K562 (cell line): ENCODE results near the gene VWA7. TPM values are rescaled to one million over a fixed set of nuclear protein-coding genes. Genes with fewer than 3 reads are reported as not detected.
A peak's percentile ranks its signal among the peaks of the same experiment; 100 is the strongest.

Source experiments
- ARID1B ChIP-seq: fragments of 450-650 bp; IDR thresholded peaks from 2 replicates; pipeline ENCODE4 v1.6.1; 2016; ENCODE audit warnings: antibody characterized with exemption, mild to moderate bottlenecking, inconsistent platforms
- BRD9 ChIP-seq: fragments of 450-650 bp; IDR thresholded peaks from 2 replicates; pipeline ENCODE4 v1.6.1; 2018; ENCODE audit warnings: low read depth; ENCODE audit not compliant: partially characterized antibody
- CBFA2T3 ChIP-seq: fragments of 450-650 bp; IDR thresholded peaks from 2 replicates; pipeline ENCODE4 v1.6.1; 2017
- CHAMP1 ChIP-seq: fragments of 450-650 bp; IDR thresholded peaks from 2 replicates; pipeline ENCODE4 v1.6.1; 2016; ENCODE audit warnings: mild to moderate bottlenecking
- ELF1 ChIP-seq: fragments of 200-800 bp; sonication (Bioruptor generic); IDR thresholded peaks from 2 replicates; pipeline ENCODE4 v1.6.1; 2016; ENCODE audit warnings: missing genetic modification characterization, missing compliant biosample characterization
- FIP1L1 ChIP-seq: fragments of 200-400 bp; formaldehyde crosslinking; IDR thresholded peaks from 2 replicates; pipeline ENCODE4 v1.6.1; 2018; ENCODE audit warnings: mild to moderate bottlenecking, low read depth, low read length; ENCODE audit not compliant: poor library complexity, severe bottlenecking
- ID3 ChIP-seq, 2 experiments: fragments of 250-450 bp in 1 of 2; fragments of 450-650 bp in 1 of 2; sonication (Bioruptor Pico) in 1 of 2; IDR thresholded peaks; 2 replicates each; pipeline versions ENCODE4 v1.6.1 to v1.8.0; 2016 to 2021; ENCODE audit warnings: mild to moderate bottlenecking in 2 of 2, moderate library complexity in 2 of 2, missing compliant biosample characterization in 1 of 2, missing genetic modification characterization in 1 of 2
- KDM4B ChIP-seq, 2 experiments: fragments of 450-650 bp in 1 of 2; sonication (generic) in 1 of 2; IDR thresholded peaks; 2 replicates each; pipeline ENCODE4 v1.6.1; 2016 to 2017; ENCODE audit warnings: borderline replicate concordance in 2 of 2, antibody characterized with exemption in 1 of 2, low read depth in 1 of 2, mild to moderate bottlenecking in 1 of 2
- MBD2 ChIP-seq: sonication (generic); IDR thresholded peaks from 2 replicates; pipeline ENCODE4 v1.6.1; 2016; ENCODE audit warnings: low read depth, borderline replicate concordance
- MTA3 ChIP-seq: fragments of 450-650 bp; formaldehyde crosslinking; IDR thresholded peaks from 2 replicates; pipeline ENCODE4 v1.6.1; 2017; ENCODE audit warnings: mild to moderate bottlenecking, borderline replicate concordance
- NCOA4 ChIP-seq: fragments of 450-650 bp; IDR thresholded peaks from 2 replicates; pipeline ENCODE4 v1.6.1; 2018; ENCODE audit warnings: mild to moderate bottlenecking; ENCODE audit not compliant: partially characterized antibody
- RFX7 ChIP-seq: fragments of 250-450 bp; sonication (Bioruptor Pico); IDR thresholded peaks from 2 replicates; pipeline ENCODE4 v1.5.1; 2021; ENCODE audit warnings: mild to moderate bottlenecking
- SP2 ChIP-seq: IDR thresholded peaks from 2 replicates; pipeline ENCODE4 v1.6.1; 2011; ENCODE audit warnings: mild to moderate bottlenecking, low read depth, low read length, moderate library complexity; ENCODE audit not compliant: poor library complexity, severe bottlenecking; ENCODE audit errors: extremely low read depth
- SRSF9 ChIP-seq: fragments of 200-400 bp; formaldehyde crosslinking; IDR thresholded peaks from 2 replicates; pipeline ENCODE4 v1.6.1; 2017; ENCODE audit warnings: low read depth, low read length, borderline replicate concordance
- TBP ChIP-seq: optimal IDR thresholded peaks from 2 replicates; pipeline ENCODE3; 2011; ENCODE audit warnings: low read depth, low read length, improper control_type of control experiment
- ZBTB12 ChIP-seq: fragments of 250-450 bp; sonication (Bioruptor Pico); IDR thresholded peaks from 2 replicates; pipeline ENCODE4 v1.4.0; 2020
- ZFP36 ChIP-seq: fragments of 150-350 bp; IDR thresholded peaks from 2 replicates; pipeline ENCODE4 v1.6.1; 2018; ENCODE audit warnings: low read length, low read depth; ENCODE audit not compliant: partially characterized antibody
- ZNF12 ChIP-seq: sonication (generic); formaldehyde crosslinking; IDR thresholded peaks from 2 replicates; pipeline ENCODE4 v1.4.0; 2020; ENCODE audit warnings: mild to moderate bottlenecking, missing genetic modification reagents
- ZNF174 ChIP-seq: fragments of 250-450 bp; sonication (Bioruptor Pico); IDR thresholded peaks from 2 replicates; pipeline ENCODE4 v1.4.0; 2020; ENCODE audit warnings: mild to moderate bottlenecking
- ZNF347 ChIP-seq: fragments of 450-650 bp; formaldehyde crosslinking; IDR thresholded peaks from 2 replicates; pipeline ENCODE4 v1.4.0; 2020; ENCODE audit warnings: low read depth, mild to moderate bottlenecking, moderate library complexity
- ZNF398 ChIP-seq: fragments of 250-450 bp; sonication (Bioruptor Pico); IDR thresholded peaks from 2 replicates; pipeline ENCODE4 v1.8.0; 2021; ENCODE audit warnings: moderate library complexity, mild to moderate bottlenecking, inconsistent platforms
- ZNF57 ChIP-seq: fragments of 450-650 bp; formaldehyde crosslinking; IDR thresholded peaks from 2 replicates; pipeline ENCODE4 v1.4.0; 2020; ENCODE audit warnings: mild to moderate bottlenecking, moderate library complexity
- ZNF584 ChIP-seq: fragments of 200-800 bp; sonication (Bioruptor generic); IDR thresholded peaks from 2 replicates; pipeline ENCODE4 v1.6.1; 2016; ENCODE audit warnings: low read depth, mild to moderate bottlenecking, missing genetic modification characterization, missing compliant biosample characterization
- polyA plus RNA-seq, 8 experiments: library from polyadenylated mRNA; depleted of rRNA in 4 of 8; stranded (reverse) in 5 of 8; unstranded in 3 of 8; fragments of >200 nt; fragmentation: Nextera tagmentation in 2 of 8; fragmentation: Illumina TruSeq in 1 of 8; extraction: Ambion mirVana in 2 of 8; extraction: Trizol in 1 of 8; gene quantifications; 2 replicates each; pipeline versions ENCODE4 v1.2.1 to v1.2.3, GENCODE V29; 2011 to 2014; ENCODE audit warnings: inconsistent platforms in 1 of 8, missing spikeins in 1 of 8
- total RNA-seq, 7 experiments: library from RNA; depleted of rRNA in 6 of 7; stranded (reverse); fragments of >200 nt in 6 of 7; fragmentation: Illumina TruSeq in 2 of 7; extraction: Trizol in 2 of 7; gene quantifications; 2 replicates each; pipeline versions ENCODE4 v1.2.1 to v1.2.3, GENCODE V29; 2011 to 2021; ENCODE audit warnings: low replicate concordance in 1 of 7

The VWA7 gene
- total and polyA plus RNA-seq, 9 of the 15 experiments (the other 6 are each of a cell fraction or from before 2014, with no cell fraction given): 0.18 to 2.9 (median 0.95) TPM

GRCh38 chr6:31728767-31729514, 48.2 kb downstream of the VWA7 start, which contains the start of gene DDAH2 (continued):
- TF ChIP-seq ZNF347 (CRISPR knock-in tag) (no peak), ELF1 (tag) (no peak), ZNF584 (no peak), SRSF9 (no peak), ZNF174 (CRISPR knock-in tag) (no peak), BRD9 (no peak), MTA3 (no peak), ZNF57 (CRISPR knock-in tag) (no peak), ID3 (CRISPR knock-in tag; IDR thresholded peaks at IDR 0.05) (no peak), ID3 (tag; IDR thresholded peaks at IDR 0.05) (0 out of 2 replicates have a peak, but pooled peaks have one; percentile 17), TBP (no peak), MBD2 (no peak), FIP1L1 (peak; percentile 99), NCOA4 (no peak), ZBTB12 (no peak), ARID1B (no peak), ZNF12 (no peak; the same call in 1 of the 2 replicates), ZFP36 (peak; percentile 7), ZNF398 (no peak), RFX7 (CRISPR knock-in tag) (no peak), CHAMP1 (no peak), CBFA2T3 (no peak), KDM4B (IDR thresholded peaks at IDR 0.05; ENCODE audit: borderline replicate concordance in 2 of 2, low read depth in 1 of 2) (no peak), SP2 (peak; percentile 11)
